Measurements from ENCODE around the gene VEZT. TPM values are rescaled to one million over a fixed set of nuclear protein-coding genes. Genes with fewer than 3 reads are reported as not detected.
"Not testable (repeated sequence)": the region's sequence is repeated elsewhere in the genome, so short reads cannot be mapped to it uniquely, and the experiment has no call there.

VEZT gene
- total RNA-seq, 4 donors from 2014 or later, result 76.5 to 121 (median 95.2) TPM

GRCh38 chr12:95192271-95192670 lies 25.3 kb upstream of the VEZT start:
- TF ChIP-seq CTCF (IDR thresholded peaks at IDR 0.05) (no peak), POLR2A (IDR thresholded peaks at IDR 0.05) (no peak)
- Histone ChIP-seq H3K4me3 (no peak overlapping the region), H3K27ac (no peak overlapping the region), H3K9me3 (no peaks in the 10 kb centered on the region), H3K27me3 (no peaks in the 10 kb centered on the region), H3K36me3 (no peaks in the 10 kb centered on the region), H3K4me1 (peaks cover 0 to 6% (median 0%) of the 10 kb centered on the region in 4 donors)
- no peak for DNase-seq

- no peak for DNase-seq
- TF ChIP-seq CTCF (IDR thresholded peaks at IDR 0.05) (no peak), POLR2A (IDR thresholded peaks at IDR 0.05) (no peak)
- Histone ChIP-seq H3K4me1 (no peaks in the 10 kb centered on the region), H3K9me3 (no peaks in the 10 kb centered on the region), H3K36me3 (no peaks in the 10 kb centered on the region), H3K27ac (no peak overlapping the region), H3K27me3 (no peaks in the 10 kb centered on the region), H3K4me3 (no peak overlapping the region)
These were observed 24.5 kb upstream of the VEZT start for GRCh38 chr12:95193139-95193538.

DNA sequence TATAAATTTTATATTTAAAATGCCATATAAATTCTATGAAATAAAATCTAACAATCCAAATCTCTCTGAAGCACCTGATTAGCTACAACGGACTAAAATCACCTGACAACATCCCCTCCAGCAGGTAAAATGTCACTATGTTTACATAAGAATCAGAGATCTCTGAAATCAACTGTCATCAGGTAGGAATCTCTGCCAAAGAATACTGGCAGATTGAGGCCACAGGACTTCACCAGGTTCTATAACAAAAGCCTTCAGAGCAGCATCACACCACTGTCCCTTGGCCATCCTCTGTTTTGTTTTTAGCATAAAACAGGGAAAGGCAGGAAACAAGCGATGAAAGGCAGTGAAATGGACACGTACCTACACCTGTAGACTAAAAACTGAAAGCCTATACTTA lies 22.5 kb upstream of the VEZT start:
- Histone ChIP-seq H3K9me3 (no peaks in the 10 kb centered on the region), H3K4me1 (no peaks in the 10 kb centered on the region), H3K36me3 (no peaks in the 10 kb centered on the region), H3K27ac (no peak overlapping the region), H3K27me3 (no peaks in the 10 kb centered on the region), H3K4me3 (no peak overlapping the region)
- TF ChIP-seq CTCF (IDR thresholded peaks at IDR 0.05) (no peak), POLR2A (IDR thresholded peaks at IDR 0.05) (no peak)
- DNase-seq, result no peak

DNA sequence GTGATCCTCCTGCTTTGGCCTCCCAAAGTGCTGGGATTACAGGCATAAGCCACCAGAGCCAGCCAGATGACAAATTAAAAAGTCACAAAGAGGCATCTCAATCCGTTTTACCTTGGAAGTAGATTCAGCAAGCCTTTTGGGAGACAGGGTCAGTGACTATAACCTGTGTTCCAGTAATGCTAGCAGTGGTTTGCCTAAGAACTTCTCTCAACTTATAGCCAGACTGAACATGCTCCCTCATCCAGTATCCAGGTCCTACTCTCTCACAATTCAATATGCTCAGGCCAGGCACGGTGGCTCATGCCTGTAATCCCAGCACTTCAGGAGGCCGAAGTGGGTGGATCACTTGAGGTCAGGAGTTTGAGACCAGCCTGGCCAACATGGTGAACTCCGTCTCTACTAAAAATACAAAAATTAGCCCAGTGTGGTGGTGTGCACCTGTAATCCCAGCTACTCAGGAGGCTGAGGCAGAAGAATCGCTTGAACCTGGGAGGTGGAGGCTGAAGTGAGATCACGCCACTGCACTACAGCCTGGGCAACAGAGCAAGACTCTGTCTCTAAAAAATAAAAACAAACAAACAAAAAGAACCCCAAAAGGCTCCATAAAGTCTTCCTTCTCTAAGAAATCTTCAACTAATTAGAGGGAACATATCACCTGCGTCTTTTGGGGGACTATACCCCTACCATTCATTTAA lies 20.6 kb upstream of the VEZT start:
- not testable (repeated sequence) for DNase-seq, H3K36me3 ChIP-seq, H3K9me3 ChIP-seq, H3K4me1 ChIP-seq, H3K27me3 ChIP-seq, H3K27ac ChIP-seq, H3K4me3 ChIP-seq

GRCh38 chr12:95197636-95198035 lies 20.0 kb upstream of the VEZT start:
- Histone ChIP-seq H3K4me1 (peaks cover 0 to 13% (median 3%) of the 10 kb centered on the region in 4 donors), H3K9me3 (no peaks in the 10 kb centered on the region), H3K27ac (no peak overlapping the region), H3K27me3 (no peaks in the 10 kb centered on the region), H3K4me3 (no peak overlapping the region), H3K36me3 (no peaks in the 10 kb centered on the region)
- TF ChIP-seq CTCF (IDR thresholded peaks at IDR 0.05) (no peak), POLR2A (IDR thresholded peaks at IDR 0.05) (no peak)
- DNase-seq, result no peak

DNA sequence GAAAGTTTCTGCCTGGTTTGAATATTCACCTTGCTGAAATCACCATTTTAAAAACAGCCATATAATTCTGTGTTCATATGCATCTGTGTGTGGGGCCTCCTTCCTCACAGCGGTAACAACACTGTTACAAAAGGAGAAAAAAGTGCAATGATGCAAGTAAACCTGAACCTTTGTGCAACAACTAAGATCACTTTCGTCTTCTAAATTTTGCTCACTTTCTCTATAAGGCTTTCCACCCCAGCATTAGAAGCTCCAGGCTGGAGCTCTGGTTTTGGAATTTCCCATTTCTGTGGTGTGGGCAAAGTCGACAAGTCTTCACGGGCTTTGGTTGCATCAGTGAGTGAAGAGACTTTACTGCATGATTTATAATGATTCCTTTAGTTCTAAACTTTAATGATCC lies 18.7 kb upstream of the VEZT start:
- H3K4me1 ChIP-seq, result peaks cover 0 to 21% (median 3%) of the 10 kb centered on the region in 4 donors
- TF ChIP-seq CTCF (IDR thresholded peaks at IDR 0.05), result no peak
- TF ChIP-seq POLR2A (IDR thresholded peaks at IDR 0.05), result no peak
- peak overlapping the region in 1 of 4 donors; percentile 74 for H3K27ac ChIP-seq
- no peaks in the 10 kb centered on the region for H3K27me3 ChIP-seq
- no peaks in the 10 kb centered on the region for H3K36me3 ChIP-seq
- no peak overlapping the region for H3K4me3 ChIP-seq
- DNase-seq, result no peak
- no peaks in the 10 kb centered on the region for H3K9me3 ChIP-seq
